ENCODE results near the gene TCF7L1.

DNA sequence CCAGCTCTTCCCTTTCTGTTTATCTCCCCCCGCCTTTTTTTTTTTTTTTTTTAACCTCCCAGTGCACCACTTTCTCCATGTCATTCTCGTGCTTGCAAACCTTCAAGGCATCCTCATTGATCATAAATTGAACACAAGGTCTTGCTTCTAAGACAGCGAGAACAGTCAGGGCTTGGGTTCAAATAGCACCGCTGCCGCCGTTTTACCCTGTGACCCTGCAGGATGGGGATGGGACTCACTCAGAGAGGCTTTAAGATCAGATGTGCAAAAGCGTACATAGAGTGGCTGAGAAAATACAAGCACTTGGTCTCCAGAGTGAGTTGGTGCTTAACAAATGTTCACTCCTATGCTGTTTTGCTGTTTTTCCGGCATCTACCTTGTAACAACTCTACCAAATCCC is 93.6 kb downstream of the TCF7L1 start:
- TF ChIP-seq, protein P1, sequence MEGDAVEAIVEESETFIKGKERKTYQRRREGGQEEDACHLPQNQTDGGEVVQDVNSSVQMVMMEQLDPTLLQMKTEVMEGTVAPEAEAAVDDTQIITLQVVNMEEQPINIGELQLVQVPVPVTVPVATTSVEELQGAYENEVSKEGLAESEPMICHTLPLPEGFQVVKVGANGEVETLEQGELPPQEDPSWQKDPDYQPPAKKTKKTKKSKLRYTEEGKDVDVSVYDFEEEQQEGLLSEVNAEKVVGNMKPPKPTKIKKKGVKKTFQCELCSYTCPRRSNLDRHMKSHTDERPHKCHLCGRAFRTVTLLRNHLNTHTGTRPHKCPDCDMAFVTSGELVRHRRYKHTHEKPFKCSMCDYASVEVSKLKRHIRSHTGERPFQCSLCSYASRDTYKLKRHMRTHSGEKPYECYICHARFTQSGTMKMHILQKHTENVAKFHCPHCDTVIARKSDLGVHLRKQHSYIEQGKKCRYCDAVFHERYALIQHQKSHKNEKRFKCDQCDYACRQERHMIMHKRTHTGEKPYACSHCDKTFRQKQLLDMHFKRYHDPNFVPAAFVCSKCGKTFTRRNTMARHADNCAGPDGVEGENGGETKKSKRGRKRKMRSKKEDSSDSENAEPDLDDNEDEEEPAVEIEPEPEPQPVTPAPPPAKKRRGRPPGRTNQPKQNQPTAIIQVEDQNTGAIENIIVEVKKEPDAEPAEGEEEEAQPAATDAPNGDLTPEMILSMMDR (IDR thresholded peaks at IDR 0.05; ENCODE audit: low read depth, low read length): no peak
- no peak for TF ChIP-seq EZH2phosphoT487 (IDR thresholded peaks at IDR 0.05; ENCODE audit: low read depth)
